Neural progenitor cell (in vitro differentiated cells): ENCODE results near the gene RHBDL3. TPM values are rescaled to one million over a fixed set of nuclear protein-coding genes. Genes with fewer than 3 reads are reported as not detected.

ENCODE experiments used
- DNase-seq: peaks from one replicate; pipeline ENCODE4 v3.0.0-alpha.2; 2016; ENCODE audit warnings: low spot score
- H2AFZ ChIP-seq: fragments of 200-600 bp; sonication (generic); replicated peaks from 2 replicates; pipeline ENCODE4 v1.6.1; 2016; ENCODE audit warnings: antibody characterized with exemption
- H3F3A ChIP-seq: fragments of 200-600 bp; sonication (generic); 2 replicates; pipeline ENCODE4 v1.6.1; 2016; ENCODE audit warnings: antibody characterized with exemption, low read depth
- H3K27ac ChIP-seq: fragments of 200-600 bp; sonication (generic); 2 replicates; pipeline ENCODE4 v1.5.1; 2016; ENCODE audit warnings: mild to moderate bottlenecking
- H3K27me3 ChIP-seq: fragments of 200-600 bp; sonication (generic); 2 replicates; pipeline ENCODE4 v1.6.1; 2016; ENCODE audit warnings: mild to moderate bottlenecking, moderate library complexity
- H3K36me3 ChIP-seq: fragments of 200-600 bp; sonication (generic); 2 replicates; pipeline ENCODE4 v1.5.1; 2016
- H3K4me1 ChIP-seq: fragments of 200-600 bp; sonication (generic); 2 replicates; pipeline ENCODE4 v1.6.1; 2016; ENCODE audit warnings: mixed run types
- H3K4me2 ChIP-seq: fragments of 200-600 bp; sonication (generic); 2 replicates; pipeline ENCODE4 v1.6.1; 2016
- H3K4me3 ChIP-seq: fragments of 200-600 bp; sonication (generic); 2 replicates; pipeline ENCODE4 v1.5.1; 2016
- H3K79me2 ChIP-seq: fragments of 200-600 bp; sonication (generic); 2 replicates; pipeline ENCODE4 v1.6.1; 2016; ENCODE audit warnings: low read depth
- H3K9ac ChIP-seq: fragments of 200-600 bp; sonication (generic); 2 replicates; pipeline ENCODE4 v1.6.1; 2016
- H3K9me3 ChIP-seq: fragments of 200-600 bp; sonication (generic); 2 replicates; pipeline ENCODE4 v1.5.1; 2016; ENCODE audit warnings: low read depth
- H4K20me1 ChIP-seq: fragments of 200-600 bp; sonication (generic); 2 replicates; pipeline ENCODE4 v1.6.1; 2016; ENCODE audit warnings: low read depth
- H3K27ac Mint-ChIP-seq: 3 replicates; pipeline ENCODE4 v1.8.0; 2021; ENCODE audit warnings: mixed read lengths
- H3K27me3 Mint-ChIP-seq: 2 replicates; pipeline ENCODE4 v1.8.0; 2022; ENCODE audit warnings: low read depth, mild to moderate bottlenecking, inconsistent platforms, moderate library complexity, mixed read lengths; ENCODE audit not compliant: insufficient read depth
- H3K36me3 Mint-ChIP-seq: 3 replicates; pipeline ENCODE4 v1.8.0; 2021; ENCODE audit warnings: mixed read lengths
- H3K4me1 Mint-ChIP-seq: 3 replicates; pipeline ENCODE4 v1.8.0; 2021; ENCODE audit warnings: mixed read lengths
- H3K4me3 Mint-ChIP-seq: 3 replicates; pipeline ENCODE4 v1.8.0; 2021; ENCODE audit warnings: mild to moderate bottlenecking, moderate library complexity, mixed read lengths
- H3K9me3 Mint-ChIP-seq: 3 replicates; pipeline ENCODE4 v1.8.0; 2020; ENCODE audit warnings: mixed read lengths
- CTCF ChIP-seq: fragments of 200-600 bp; sonication (generic); IDR thresholded peaks from 2 replicates; pipeline ENCODE4 v1.5.1; 2017; ENCODE audit warnings: antibody characterized with exemption, mild to moderate bottlenecking
- EZH2 ChIP-seq: fragments of 200-600 bp; sonication (generic); IDR thresholded peaks from 2 replicates; pipeline ENCODE4 v1.6.1; 2017; ENCODE audit warnings: antibody characterized with exemption, mild to moderate bottlenecking, moderate library complexity
- EZH2phosphoT487 ChIP-seq: fragments of 200-600 bp; sonication (generic); IDR thresholded peaks from 2 replicates; pipeline ENCODE4 v1.6.1; 2017; ENCODE audit warnings: antibody characterized with exemption
- total RNA-seq: library from RNA; depleted of rRNA; stranded (reverse); fragments of >200 nt; gene quantifications from 2 replicates; pipeline ENCODE4 v1.2.3, GENCODE V29; 2015; ENCODE audit warnings: low replicate concordance

Gene RHBDL3
- total RNA-seq, 1 donor from 2014 or later, result 2.5 TPM

DNA sequence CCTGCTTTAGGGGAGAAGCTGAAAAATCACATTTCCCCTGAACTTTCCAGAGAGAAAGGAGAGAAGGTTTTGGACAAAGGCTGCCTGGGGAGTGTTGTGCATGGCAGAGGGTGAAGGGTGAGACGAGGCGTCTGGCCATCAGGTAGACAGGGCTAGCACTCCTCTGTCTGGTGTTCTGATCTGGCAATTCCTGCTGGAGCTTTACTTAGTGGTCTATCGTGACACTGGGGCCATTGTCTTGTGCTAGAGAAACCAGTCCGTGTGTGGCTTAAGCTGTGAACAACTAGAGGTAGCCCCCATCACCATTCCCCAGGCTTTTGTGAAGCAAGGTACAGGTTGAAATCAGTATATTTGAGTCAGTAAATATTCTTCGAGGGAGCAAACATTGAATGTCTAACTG, 8.5 kb downstream of the RHBDL3 start:
- no peak overlapping the region for H2AFZ ChIP-seq
- no peaks in the 10 kb centered on the region for H3K36me3 ChIP-seq
- peak overlapping the region; percentile 60 for H3K27ac Mint-ChIP-seq
- TF ChIP-seq CTCF (no peak), EZH2 (no peak), EZH2phosphoT487 (no peak)
- H3F3A ChIP-seq, result peaks cover 39% of the 10 kb centered on the region
- H3K27me3 Mint-ChIP-seq, result peaks cover 12% of the 10 kb centered on the region
- no peaks in the 10 kb centered on the region for H3K36me3 Mint-ChIP-seq
- H3K79me2 ChIP-seq, result peaks cover 9% of the 10 kb centered on the region
- H3K4me3 ChIP-seq, result no peak overlapping the region
- H3K4me1 Mint-ChIP-seq, result peaks cover 40% of the 10 kb centered on the region
- no peak for DNase-seq
- no peaks in the 10 kb centered on the region for H3K9me3 Mint-ChIP-seq
- H3K4me3 Mint-ChIP-seq, result no peak overlapping the region
- H4K20me1 ChIP-seq, result peaks cover 22% of the 10 kb centered on the region
- no peak overlapping the region for H3K27ac ChIP-seq
- H3K9me3 ChIP-seq, result no peaks in the 10 kb centered on the region
- peaks cover 14% of the 10 kb centered on the region for H3K4me1 ChIP-seq
- no peak overlapping the region for H3K9ac ChIP-seq
- H3K4me2 ChIP-seq, result no peak overlapping the region
- peaks cover 6% of the 10 kb centered on the region for H3K27me3 ChIP-seq

DNA sequence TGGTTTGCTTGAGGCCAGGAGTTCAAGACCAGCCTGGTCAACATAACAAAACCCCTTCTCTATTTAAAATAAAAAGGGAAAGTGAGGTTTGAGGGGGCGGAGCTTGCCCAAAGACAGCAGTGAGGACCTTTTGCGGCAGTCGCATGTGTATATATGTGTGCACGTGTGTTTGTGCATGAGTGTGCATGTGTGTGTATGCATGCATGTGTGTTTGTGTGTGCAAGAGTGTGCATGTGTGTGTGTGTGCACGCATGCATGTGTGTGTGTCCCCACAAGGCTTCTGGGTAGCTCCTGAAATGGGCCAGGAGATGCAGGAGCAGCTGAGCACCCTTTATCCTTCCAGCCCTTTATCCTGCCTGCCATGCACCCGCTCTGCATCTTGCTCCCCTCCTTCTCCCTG, 9.0 kb downstream of the RHBDL3 start:
- H3F3A ChIP-seq, result peaks cover 42% of the 10 kb centered on the region
- no peak overlapping the region for H2AFZ ChIP-seq
- peaks cover 22% of the 10 kb centered on the region for H4K20me1 ChIP-seq
- no peak overlapping the region for H3K27ac ChIP-seq
- H3K4me3 ChIP-seq, result no peak overlapping the region
- TF ChIP-seq EZH2, result no peak
- TF ChIP-seq CTCF, result no peak
- no peak for TF ChIP-seq EZH2phosphoT487
- no peaks in the 10 kb centered on the region for H3K36me3 Mint-ChIP-seq
- no peak overlapping the region for H3K4me3 Mint-ChIP-seq
- no peaks in the 10 kb centered on the region for H3K9me3 ChIP-seq
- no peak overlapping the region for H3K4me2 ChIP-seq
- H3K9me3 Mint-ChIP-seq, result no peaks in the 10 kb centered on the region
- peaks cover under 1% of the 10 kb centered on the region for H3K27me3 ChIP-seq
- peaks cover 44% of the 10 kb centered on the region for H3K4me1 Mint-ChIP-seq
- H3K79me2 ChIP-seq, result peaks cover 9% of the 10 kb centered on the region
- H3K4me1 ChIP-seq, result peaks cover 16% of the 10 kb centered on the region
- H3K27me3 Mint-ChIP-seq, result peaks cover 12% of the 10 kb centered on the region
- no peak overlapping the region for H3K9ac ChIP-seq
- DNase-seq, result no peak
- no peaks in the 10 kb centered on the region for H3K36me3 ChIP-seq
- no peak overlapping the region for H3K27ac Mint-ChIP-seq

GRCh38 chr17:32275060-32276042, 9.7 kb downstream of the RHBDL3 start:
- DNase-seq, result no peak
- no peaks in the 10 kb centered on the region for H3K36me3 Mint-ChIP-seq
- H3K4me2 ChIP-seq, result no peak overlapping the region
- no peak overlapping the region for H3K27ac ChIP-seq
- H3K4me3 Mint-ChIP-seq, result no peak overlapping the region
- H3K4me1 ChIP-seq, result peaks cover 24% of the 10 kb centered on the region
- H3K9ac ChIP-seq, result no peak overlapping the region
- H3K27ac Mint-ChIP-seq, result no peak overlapping the region
- peaks cover 10% of the 10 kb centered on the region for H3K27me3 Mint-ChIP-seq
- TF ChIP-seq EZH2, result no peak
- TF ChIP-seq CTCF, result no peak
- TF ChIP-seq EZH2phosphoT487, result no peak
- no peak overlapping the region for H2AFZ ChIP-seq
- no peaks in the 10 kb centered on the region for H3K36me3 ChIP-seq
- H4K20me1 ChIP-seq, result peaks cover 24% of the 10 kb centered on the region
- H3K79me2 ChIP-seq, result peaks cover 9% of the 10 kb centered on the region
- no peaks in the 10 kb centered on the region for H3K9me3 ChIP-seq
- H3K27me3 ChIP-seq, result no peaks in the 10 kb centered on the region
- H3K4me3 ChIP-seq, result no peak overlapping the region
- H3K4me1 Mint-ChIP-seq, result peaks cover 51% of the 10 kb centered on the region
- H3K9me3 Mint-ChIP-seq, result no peaks in the 10 kb centered on the region
- peaks cover 48% of the 10 kb centered on the region for H3F3A ChIP-seq
